ENCODE results near the gene GULP1. TPM values are rescaled to one million over a fixed set of nuclear protein-coding genes. Genes with fewer than 3 reads are reported as not detected.

The GULP1 gene
- total and polyA plus RNA-seq, 7 donors, result 5.6 to 18.0 (median 11.3) TPM

GRCh38 chr2:188285049-188285448, 6.6 kb upstream of the GULP1 start:
- no peak for ATAC-seq
- TF ChIP-seq CTCF (IDR thresholded peaks at IDR 0.05), result no peak
- WGBS, 3 donors, result 81 to 84% (median 81%) methylated on average over 5 of the region's 5 CpGs
- no peaks in the 10 kb centered on the region for H3K9me3 ChIP-seq
- no peaks in the 10 kb centered on the region for H3K27me3 ChIP-seq (ENCODE audit: insufficient read depth in 3 of 3, low read length in 2 of 3)
- H3K4me1 ChIP-seq, result no peaks in the 10 kb centered on the region
- intact Hi-C loops (cut with DNase I), result no loop called here
- no peak overlapping the region for H3K27ac ChIP-seq
- DNase-seq, result no peak
- no peaks in the 10 kb centered on the region for H3K36me3 ChIP-seq (ENCODE audit: insufficient read depth in 1 of 2, low read depth in 1 of 2)
- no peak overlapping the region for H3K4me3 ChIP-seq

GRCh38 chr2:188285774-188286173, 5.9 kb upstream of the GULP1 start:
- Histone ChIP-seq H3K9me3 (no peaks in the 10 kb centered on the region), H3K27me3 (ENCODE audit: insufficient read depth in 3 of 3, low read length in 2 of 3) (no peaks in the 10 kb centered on the region), H3K4me1 (no peaks in the 10 kb centered on the region), H3K27ac (no peak overlapping the region), H3K4me3 (no peak overlapping the region), H3K36me3 (ENCODE audit: insufficient read depth in 1 of 2, low read depth in 1 of 2) (no peaks in the 10 kb centered on the region)
- ATAC-seq, result no peak
- intact Hi-C loops (cut with DNase I), result no loop called here
- DNase-seq, result no peak
- WGBS, 3 donors, result 58 to 71% (median 66%) methylated on average over 2 of the region's 2 CpGs
- TF ChIP-seq CTCF (IDR thresholded peaks at IDR 0.05), result no peak

GRCh38 chr2:188291142-188291616, 495 bp upstream of the GULP1 start:
- Histone ChIP-seq H3K27ac (peak overlapping the region; percentile 88), H3K27me3 (ENCODE audit: insufficient read depth in 3 of 3, low read length in 2 of 3) (no peaks in the 10 kb centered on the region), H3K4me1 (peaks cover 19% of the 10 kb centered on the region), H3K9me3 (no peaks in the 10 kb centered on the region), H3K4me3 (peak overlapping the region; percentile 94), H3K36me3 (ENCODE audit: insufficient read depth in 1 of 2, low read depth in 1 of 2) (no peaks in the 10 kb centered on the region)
- 5 to 15% (median 7%) methylated on average over 12 of the region's 12 CpGs for WGBS, 3 donors
- no peak for TF ChIP-seq CTCF (IDR thresholded peaks at IDR 0.05)
- no peak for ATAC-seq
- intact Hi-C loops (cut with DNase I), result loop anchor here (5.0 kb wide), 3 partner anchors 41 to 86 kb away; no protein-coding TSS in a partner anchor
- DNase-seq, result no peak

GRCh38 chr2:188292348-188293239, 920 bp downstream of the GULP1 start:
- WGBS, 3 donors, result 0 to 1% (median 1%) methylated on average over 50 to 54 of the region's 54 CpGs
- no peak for TF ChIP-seq CTCF (IDR thresholded peaks at IDR 0.05)
- peaks cover 19% of the 10 kb centered on the region for H3K4me1 ChIP-seq
- peak overlapping the region; percentile 94 for H3K4me3 ChIP-seq
- peak overlapping the region; percentile 88 for H3K27ac ChIP-seq
- peak; percentile 79 to 86 for DNase-seq
- intact Hi-C loops (cut with DNase I), result loop anchor here (5.0 kb wide), 3 partner anchors 40 to 85 kb away; no protein-coding TSS in a partner anchor
- no peaks in the 10 kb centered on the region for H3K27me3 ChIP-seq (ENCODE audit: insufficient read depth in 3 of 3, low read length in 2 of 3)
- H3K9me3 ChIP-seq, result no peaks in the 10 kb centered on the region
- ATAC-seq, result peak; percentile 76 to 84 (median 82)
- no peaks in the 10 kb centered on the region for H3K36me3 ChIP-seq (ENCODE audit: insufficient read depth in 1 of 2, low read depth in 1 of 2)

All from psoas muscle (tissue), 8 donors.